GM21786 (cell line): ENCODE measurements around the gene C10orf90.

Experiments used
- ATAC-seq: cut with Tn5 transposase; IDR thresholded peaks from one replicate; pipeline ENCODE4 v1.9.1; 2021; ENCODE audit not compliant: unreplicated experiment

C10orf90 gene

DNA sequence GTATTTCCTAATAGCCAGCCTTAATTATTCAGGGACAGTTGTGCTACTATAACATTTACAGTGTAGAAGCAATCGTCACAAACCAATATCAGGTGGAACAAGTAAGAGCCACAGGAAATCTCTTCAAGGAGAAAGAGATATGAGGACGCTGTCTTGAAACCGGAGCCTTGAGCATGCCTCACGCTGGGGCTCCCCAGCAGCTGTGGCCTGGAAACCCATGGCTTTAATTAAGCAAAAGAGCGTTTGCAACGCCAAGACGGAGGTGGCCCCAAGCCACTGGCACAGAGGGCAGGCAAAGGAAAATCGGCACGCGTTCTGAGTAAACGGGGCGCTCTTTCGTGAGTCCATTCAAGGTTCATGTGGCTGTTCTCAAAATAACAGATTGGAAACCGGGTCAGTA is 84.4 kb downstream of the C10orf90 start:
- ATAC-seq = no peak

DNA sequence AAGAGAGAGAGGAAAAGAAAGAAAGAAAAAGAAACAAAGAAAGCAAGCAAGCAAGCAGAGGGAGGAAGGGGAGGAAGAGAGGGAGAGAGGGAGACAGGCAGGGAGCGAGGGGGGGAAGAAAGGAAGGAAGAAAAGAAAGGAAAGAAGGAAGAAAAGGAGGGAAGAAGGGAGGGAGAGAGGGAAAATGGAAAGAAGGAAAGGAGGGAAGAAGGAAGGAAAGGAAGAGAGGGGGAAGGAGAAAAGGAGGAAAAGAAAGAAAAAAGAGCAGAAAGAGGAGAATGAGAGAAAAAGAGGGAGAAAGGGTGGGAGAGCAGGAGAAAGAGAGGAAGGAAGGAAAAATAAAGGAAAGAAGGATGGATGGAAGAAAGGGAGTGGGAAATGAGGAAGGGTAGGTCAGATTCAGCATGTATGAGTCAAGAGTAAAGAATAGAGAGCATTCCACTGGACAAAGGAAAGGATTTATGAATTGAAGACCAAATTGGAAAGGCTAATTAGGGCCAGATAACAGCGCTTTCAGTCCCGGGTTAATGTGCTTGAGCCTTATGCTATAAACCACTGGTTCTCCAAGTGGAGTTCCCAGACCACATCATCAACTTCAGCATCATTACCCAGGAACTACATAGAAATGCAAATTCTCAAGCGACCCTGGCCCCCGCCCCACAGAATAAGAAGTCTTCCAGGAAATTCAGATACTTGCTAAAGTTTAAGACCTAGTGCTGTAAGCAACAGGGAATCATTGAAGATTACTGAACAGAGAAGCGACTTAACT is 85.1 kb downstream of the C10orf90 start:
- ATAC-seq = no peak

DNA sequence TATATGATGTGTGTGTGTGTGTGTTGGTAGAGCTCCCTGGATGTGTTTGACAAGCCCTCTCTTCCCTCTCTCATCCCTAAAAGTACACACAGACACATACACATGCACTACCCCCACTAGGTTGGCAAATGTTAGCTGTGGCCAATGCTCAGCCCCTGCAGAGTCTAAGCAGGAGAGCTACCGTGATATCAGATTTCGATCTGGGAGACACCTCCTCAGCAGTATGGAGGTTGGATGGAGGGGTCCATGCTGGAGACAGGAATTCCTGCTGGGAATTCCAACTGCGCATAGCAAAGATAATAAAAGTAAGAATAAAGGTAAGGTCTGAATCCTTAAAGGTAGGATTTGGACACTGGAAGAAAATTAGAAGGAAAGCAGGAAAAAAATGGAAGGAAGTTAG is 85.7 kb downstream of the C10orf90 start:
- no peak for ATAC-seq

DNA sequence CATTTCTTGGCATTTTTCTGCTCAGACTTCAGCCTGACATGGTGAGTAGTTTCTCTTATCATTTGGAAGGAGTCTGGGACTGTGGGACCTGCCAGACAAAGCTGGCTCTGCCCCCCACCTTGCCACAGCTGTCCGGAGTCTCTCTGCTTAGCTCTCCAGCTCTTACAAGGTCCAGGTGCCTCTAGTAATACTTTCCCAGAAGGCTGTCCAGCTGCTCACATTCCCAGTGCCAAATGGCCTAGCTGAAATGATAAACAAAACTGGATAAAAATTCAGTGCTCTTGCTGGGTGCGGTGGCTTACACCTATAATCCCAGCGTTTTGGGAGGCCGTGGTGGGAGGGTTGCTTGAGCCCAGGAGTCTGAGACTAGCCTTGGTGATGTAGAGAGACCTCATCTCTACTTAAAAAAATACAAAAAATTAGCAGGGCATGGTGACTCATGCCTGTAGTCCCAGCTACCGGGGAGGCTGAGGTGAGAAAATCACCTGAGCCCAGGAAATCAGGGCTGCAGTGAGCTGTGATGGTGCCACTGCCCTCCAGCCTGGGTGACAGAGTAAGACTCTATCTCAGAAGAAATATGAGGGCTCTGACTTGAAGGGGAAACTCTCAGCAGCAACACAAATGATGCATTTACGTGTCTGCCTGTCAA is 86.8 kb downstream of the C10orf90 start:
- ATAC-seq = no peak

DNA sequence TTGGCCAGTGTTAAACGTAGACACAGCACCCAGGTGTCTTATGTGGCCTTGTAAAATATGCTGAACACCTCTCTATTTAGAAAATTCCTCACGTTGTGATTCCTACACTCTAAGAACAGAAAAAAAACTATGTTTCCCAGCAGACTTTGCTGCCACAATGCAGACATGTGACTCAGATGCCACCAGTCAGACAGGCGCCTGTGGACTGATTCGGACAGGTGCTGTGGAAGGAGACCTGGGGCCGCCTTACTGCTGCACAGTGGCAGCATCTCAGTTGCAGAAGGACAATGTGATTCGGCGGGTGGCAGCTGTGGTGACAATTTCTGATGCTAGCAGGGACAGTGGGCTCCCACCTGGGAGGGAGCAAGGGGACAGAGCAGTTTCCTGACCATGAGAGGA is 88.8 kb downstream of the C10orf90 start:
- ATAC-seq = no peak

DNA sequence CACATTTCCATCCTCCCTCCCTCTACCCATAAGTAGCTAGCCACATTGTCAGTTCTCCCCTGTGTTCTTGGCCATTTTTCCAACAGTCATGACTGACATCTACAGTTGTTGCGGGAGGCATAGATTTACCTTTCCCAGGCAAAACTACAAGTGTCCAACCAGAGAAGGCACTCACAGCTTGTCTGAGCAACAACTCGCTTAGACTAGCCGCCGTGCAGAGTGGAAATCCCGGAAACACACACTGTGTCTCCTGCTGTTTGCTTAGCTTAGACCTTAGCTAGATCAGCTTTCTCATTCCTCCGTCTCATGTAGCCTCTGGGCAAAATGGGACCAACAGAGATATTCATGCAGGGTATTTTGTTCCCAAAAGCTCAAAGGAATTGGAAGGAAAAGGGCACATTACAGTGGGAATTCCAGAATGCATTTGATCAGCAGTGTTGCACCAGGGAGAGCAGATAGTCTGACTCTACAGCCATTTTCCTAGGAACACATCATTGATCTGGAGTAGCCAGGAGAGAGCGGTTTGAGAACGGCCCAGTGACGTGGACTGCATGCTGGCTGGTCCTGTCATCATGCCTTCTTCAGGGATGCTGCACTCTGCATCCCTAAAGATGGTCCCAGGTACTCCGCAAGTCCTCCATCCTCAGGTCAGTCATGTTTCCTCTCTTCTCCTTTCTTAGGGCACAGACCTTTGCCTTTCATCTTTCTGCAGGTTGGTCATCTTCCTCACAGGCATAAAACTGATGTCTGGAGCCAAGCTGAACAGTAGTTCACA is 89.4 kb downstream of the C10orf90 start:
- no peak for ATAC-seq

DNA sequence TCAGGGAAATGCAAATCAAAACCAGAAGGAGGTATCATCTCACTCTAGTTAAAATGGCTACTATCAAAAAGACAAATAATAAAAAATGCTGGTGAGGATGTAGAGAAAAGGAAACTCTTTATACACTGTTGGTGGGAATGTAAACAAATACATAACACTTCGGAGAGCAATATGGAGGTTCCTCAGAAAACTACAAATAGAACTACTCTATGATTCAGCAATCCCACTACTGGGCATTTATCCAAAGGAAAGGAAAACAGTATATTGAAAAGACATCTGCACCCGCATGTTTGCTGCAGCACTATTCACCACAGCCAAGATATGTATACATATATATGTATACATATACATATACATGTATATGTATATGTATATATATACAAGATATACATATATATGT is 94.2 kb downstream of the C10orf90 start:
- no peak for ATAC-seq

DNA sequence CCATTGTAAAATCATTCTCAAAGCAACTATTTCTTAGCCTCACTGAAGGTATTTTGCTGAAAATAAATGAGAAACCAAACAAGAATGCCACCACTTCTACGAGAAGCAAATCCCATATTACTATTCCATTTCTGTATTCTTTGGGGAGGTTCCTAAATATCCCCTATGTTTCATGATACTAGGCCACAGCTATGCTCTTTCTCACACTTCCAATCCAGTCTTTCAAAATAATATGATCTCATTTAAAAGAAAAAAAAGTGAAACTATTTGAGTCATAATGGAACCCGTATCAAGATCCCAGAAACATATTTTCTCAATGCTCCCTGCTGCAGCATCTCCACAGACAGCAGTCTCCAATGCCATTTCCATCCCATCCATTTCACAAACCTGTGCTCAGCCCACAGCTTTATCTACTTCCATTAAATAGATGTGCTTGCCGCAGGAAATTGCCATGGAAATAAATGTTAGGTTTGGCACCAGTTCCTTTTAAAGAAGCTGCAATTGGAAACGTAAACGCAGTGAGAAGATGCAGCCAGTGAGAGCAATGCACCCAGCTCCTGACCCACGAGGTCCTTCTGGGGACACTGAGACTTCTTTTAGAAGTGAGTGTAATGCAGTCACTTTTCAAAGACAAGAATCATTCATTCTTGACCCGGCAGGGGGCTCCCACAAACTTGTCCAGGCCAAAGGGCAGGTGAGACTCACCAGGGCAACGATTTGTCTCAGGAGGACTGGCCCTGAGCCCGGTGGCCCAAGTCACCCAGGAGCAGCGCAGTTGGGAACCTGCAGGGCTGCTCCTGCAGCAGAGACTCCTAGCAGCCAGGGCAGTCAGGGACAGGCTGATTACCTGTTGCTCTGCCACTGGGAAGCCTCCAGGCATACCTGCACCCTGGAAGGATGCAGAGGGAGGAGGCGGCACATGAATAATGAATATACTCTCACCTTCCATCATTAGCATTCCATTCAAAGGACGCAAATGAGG is 99.6 kb downstream of the C10orf90 start:
- no peak for ATAC-seq

DNA sequence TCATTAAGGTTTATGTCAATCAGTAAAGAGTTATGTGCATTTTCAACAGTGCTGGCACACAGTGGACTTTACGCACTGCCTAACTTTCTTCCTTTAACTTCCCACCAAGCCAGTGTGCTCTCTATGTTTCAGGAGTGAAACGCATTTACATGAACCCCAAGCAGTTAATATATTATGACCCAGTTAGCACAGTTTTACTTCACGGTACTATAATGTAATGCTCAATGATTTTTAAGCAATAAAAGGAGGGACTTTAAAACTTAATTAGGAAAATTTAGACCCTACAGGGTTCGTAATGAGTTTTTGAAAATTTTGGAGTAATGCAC is 100.3 kb downstream of the C10orf90 start:
- no peak for ATAC-seq

DNA sequence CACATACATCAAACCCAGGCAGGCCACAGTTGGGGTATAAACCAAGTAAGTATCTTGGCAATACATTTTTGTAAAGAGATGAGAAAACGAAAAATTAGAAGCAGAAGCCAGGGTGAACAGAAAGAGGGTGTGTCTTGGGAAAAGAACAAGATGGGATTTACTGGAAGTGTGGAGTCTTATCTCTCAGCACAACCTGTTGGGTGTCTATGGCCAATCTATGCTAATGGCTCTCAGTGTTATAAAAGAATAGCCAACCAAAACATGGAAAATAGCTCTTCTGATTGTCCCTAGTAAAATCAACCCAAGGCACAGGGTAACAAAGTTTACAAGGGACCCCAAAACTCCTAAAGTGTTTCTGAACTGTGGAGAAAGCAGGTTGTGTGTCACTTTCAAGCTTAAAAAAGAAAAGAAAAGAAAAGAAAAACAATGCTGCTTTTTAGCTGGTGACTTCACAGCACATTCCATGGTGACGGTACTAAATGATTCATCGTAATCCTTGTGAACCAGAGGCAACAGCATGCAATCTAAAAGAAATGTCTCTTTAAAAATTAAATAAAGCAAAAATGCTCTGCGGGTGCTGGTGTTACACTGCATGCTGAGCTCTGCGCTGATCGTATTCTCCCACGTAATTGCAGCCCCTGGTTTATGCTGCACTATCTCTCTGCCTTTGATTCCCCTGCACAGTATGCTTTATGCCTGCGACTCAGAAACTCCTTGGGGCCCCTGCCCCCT is 100.8 kb downstream of the C10orf90 start:
- no peak for ATAC-seq

DNA sequence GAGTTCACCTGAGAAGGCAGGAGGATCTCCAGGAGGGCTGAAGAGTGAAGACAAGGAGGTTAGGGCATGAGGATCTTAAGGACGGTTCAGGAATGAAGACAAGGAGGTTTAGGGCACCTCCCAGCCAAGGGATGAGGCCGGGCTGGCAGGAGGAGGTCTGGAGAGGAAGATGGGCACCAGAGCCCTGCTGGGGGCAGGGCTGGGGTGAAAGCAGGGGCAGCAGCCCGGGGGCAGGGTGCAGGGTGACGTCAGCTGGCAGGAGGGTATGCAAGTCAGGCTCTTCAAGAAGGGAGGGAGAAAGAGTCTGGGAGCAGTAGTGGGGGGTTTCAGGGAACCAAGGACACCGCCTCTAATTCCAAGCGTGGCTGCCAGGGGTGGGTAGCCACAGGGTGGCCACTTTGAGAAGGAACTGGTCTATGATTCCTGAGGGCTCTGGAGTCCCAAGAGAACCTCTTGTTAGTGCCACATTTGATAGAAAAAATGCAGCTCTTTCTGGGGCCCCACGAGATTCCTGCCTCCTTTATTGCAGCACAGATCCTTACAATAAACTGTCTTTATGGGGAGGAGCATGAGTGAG is 101.6 kb downstream of the C10orf90 start:
- ATAC-seq = no peak

DNA sequence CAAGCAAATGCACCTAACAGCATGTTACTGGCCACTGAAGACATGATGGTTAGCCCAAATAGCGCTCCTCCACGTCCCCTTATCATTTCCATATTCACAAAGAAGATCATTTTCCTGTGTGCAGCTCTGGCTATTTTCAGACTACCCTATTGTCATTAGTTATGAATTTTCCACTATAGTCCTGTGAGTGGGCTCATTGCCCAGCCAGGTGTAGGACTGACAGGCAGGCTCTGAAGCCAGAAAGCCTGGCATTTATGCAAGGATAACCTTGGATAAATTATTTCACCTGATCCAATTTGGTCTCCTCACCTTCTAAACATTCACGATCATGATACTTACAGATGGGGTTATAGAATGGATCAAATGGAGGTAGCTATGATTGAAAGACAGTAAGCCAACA is 104.6 kb downstream of the C10orf90 start:
- no peak for ATAC-seq

DNA sequence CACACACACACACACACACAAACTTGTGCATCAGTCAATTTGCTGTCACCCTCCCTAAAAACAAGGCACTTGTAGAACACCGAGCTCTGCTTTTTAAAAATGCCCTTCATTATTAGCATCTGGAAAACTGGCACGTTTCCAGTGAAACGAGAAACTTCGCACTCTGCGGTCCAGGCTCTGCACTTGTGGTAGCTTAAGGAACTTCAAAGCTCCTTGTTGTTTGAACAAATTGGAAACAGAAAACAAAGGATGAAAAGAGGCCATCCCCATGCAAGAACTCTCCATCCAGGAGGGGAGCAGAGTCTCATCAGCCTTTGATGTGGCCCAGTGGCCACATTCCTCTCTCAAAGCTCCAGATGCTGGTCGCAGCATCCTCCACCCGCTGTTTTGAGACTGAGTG is 105.1 kb downstream of the C10orf90 start:
- no peak for ATAC-seq

DNA sequence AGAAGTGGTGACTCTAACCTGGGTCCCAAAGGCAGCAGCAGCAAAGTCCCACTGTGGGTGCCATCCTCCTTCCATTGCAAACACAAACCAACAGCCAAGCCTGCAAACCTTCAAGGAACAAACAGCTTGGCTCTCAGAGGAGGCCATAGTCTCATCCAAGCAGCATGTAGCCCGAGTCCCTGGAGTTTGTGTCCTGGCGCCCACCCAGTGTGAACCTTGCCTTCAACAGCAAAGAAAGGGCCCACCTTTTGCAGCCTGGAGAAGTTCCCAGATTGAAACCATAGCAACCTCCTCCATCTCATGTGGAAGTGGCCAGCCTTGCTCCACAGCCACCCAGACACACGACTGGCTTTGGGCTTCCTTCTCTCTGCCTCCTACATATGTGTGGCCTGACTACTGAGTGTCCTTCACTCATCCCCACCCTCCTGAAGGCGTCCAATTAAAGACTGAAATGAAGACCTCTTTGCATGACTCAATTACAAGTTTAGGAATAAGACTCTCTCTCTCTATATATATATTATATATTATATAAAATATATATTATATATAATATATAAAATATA is 106.1 kb downstream of the C10orf90 start:
- ATAC-seq = no peak

DNA sequence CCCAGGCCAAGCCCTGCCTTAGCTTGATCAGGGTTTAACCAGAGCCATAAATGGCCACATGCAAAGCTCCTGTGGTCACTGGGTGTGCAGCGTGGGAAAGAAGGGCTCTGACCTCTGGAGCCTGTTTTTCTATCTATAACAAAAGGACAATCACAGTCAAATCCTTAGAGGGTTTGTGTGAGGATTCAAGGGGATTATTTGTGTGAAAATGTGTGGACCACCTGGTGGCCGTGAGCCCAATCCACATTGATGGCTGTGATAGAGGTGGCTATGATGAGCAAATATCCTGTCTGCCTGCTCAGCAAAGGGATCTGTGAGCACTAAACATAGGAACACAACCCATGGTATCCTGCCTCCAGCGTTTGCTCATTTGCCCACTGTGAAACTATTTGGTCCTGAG is 107.1 kb downstream of the C10orf90 start:
- ATAC-seq = no peak

DNA sequence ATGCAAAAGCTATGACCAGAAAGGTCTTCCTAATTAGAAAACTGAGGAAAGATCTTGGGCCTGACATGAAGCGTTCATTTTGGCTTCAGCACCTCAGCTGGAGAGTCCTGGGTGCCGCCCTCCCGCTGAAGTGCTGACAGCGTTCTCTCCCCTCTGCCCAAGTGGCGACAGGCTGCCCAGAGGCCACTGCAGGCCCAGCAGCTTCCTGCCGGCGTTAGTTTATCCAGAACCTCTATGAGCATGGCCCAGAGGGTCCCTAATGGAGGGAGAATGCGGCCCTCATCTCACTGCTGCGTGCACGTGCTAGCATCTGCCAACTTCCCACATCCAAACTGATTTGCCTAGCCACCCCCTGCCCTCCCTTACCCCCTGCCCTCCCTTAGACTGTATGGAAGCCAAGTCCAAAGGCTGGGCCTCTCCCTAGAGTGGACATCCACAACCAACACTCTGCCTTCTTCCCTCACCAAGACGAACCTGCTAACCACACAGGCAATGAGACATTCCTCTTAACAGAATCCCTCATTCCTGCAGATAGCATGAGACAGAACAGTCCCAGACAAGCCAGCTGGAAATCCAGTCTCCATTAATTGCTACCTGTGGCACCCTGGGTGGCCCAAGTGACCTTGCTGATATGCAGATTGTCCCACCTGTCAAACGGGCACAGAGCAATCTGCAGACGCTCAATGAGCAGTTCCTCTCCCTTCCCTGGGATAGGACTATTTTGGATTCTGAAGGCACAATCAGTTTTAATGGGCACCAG is 108.4 kb downstream of the C10orf90 start:
- ATAC-seq = no peak

DNA sequence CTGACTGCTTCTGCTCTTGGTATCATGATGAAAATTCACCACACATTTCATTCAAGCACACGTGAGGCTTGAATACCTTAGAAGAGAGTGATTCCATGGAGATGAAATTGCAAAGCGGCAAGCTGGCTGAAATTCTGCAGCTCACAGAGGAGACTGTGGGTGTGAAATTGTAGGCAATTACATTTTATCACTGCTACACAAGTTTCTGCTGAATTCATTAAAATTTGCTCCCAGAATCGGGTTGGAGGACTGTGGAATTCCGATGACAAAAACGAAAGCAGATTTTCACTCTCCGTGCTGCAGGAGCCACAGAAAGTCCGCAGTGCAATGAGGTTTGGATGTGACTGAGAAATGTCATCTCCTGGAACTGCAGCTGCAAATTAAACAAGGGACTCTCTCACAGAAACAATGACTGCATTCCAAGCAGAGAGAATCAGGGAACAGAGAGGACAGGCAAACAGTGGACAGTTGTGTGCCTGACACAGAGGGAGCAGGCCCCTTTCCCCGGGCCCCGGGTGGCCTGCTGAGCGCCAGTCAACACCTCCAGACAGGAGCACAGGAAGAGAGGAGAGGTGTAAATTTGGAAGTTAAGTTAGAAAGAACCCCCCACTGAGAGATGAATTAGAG is 109.1 kb downstream of the C10orf90 start:
- no peak for ATAC-seq

DNA sequence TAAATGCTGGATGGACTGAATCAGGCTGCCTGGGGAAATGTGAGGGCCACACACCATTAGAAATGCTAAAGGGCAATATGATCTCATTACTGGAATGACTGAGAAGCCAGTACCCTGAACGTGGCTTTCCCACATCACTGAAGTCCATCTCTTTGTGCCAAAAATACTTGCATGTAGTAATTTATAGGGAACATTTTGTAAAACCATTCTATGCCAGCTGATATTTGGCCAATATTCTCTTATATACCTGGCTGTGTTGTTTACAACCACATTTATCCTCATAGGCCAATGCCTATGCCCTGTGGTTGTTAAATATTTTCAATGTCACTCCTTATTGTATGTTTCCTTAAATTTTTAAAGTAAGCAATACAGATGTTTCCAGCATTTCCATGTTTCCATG is 111.6 kb downstream of the C10orf90 start:
- no peak for ATAC-seq
